Duodenal mucosa (tissue), 2 donors: ENCODE measurements around the gene CCDC88B.
"Not testable (repeated sequence)": the region's sequence is repeated elsewhere in the genome, so short reads cannot be mapped to it uniquely, and the experiment has no call there.

Experiments
- H3K27ac ChIP-seq: one replicate; pipeline ENCODE4 v1.7.0; 2013; ENCODE audit warnings: low read depth, low read length
- H3K27me3 ChIP-seq, 2 donors: one replicate each; pipeline ENCODE4 v1.7.0; 2013; ENCODE audit warnings: low read length in 2 of 2, control low read depth in 1 of 2; ENCODE audit not compliant: insufficient read depth in 2 of 2, control insufficient read depth in 1 of 2
- H3K36me3 ChIP-seq, 2 donors: one replicate each; pipeline ENCODE4 v1.7.0; 2013; ENCODE audit warnings: low read length in 2 of 2, control low read depth in 1 of 2; ENCODE audit not compliant: insufficient read depth in 2 of 2, control insufficient read depth in 1 of 2
- H3K4me1 ChIP-seq, 2 donors: one replicate each; pipeline ENCODE4 v1.7.0; 2013; ENCODE audit warnings: low read length in 2 of 2, control low read depth in 1 of 2; ENCODE audit not compliant: insufficient read depth in 2 of 2, control insufficient read depth in 1 of 2
- H3K4me3 ChIP-seq, 2 donors: one replicate each; pipeline ENCODE4 v1.7.0; 2013; ENCODE audit warnings: low read length in 2 of 2, low read depth in 1 of 2
- H3K9ac ChIP-seq, 2 donors: one replicate each; pipeline ENCODE4 v1.7.0; 2013; ENCODE audit warnings: low read length in 2 of 2, low read depth in 1 of 2
- H3K9me3 ChIP-seq, 2 donors: one replicate each; pipeline ENCODE4 v1.7.0; 2013; ENCODE audit warnings: low read length in 2 of 2, control low read depth in 1 of 2; ENCODE audit not compliant: control insufficient read depth in 1 of 2

Gene CCDC88B

GRCh38 chr11:64315667-64316526, 24.1 kb upstream of the CCDC88B start:
- Histone ChIP-seq H3K4me1 (peaks cover 32 to 51% of the 10 kb centered on the region in 2 donors), H3K36me3 (peaks cover 31 to 40% of the 10 kb centered on the region in 2 donors)
- H3K27me3 ChIP-seq, H3K4me3 ChIP-seq, H3K9me3 ChIP-seq, H3K9ac ChIP-seq, H3K27ac ChIP-seq: not testable (repeated sequence)

GRCh38 chr11:64316672-64317324, 23.2 kb upstream of the CCDC88B start:
- Histone ChIP-seq H3K4me3 (peak overlapping the region; percentile 75 to 87), H3K36me3 (peaks cover 28 to 37% of the 10 kb centered on the region in 2 donors), H3K27ac (peak overlapping the region; percentile 98), H3K27me3 (no peaks in the 10 kb centered on the region), H3K9me3 (no peaks in the 10 kb centered on the region), H3K9ac (peak overlapping the region; percentile 76 to 79), H3K4me1 (peaks cover 38 to 56% of the 10 kb centered on the region in 2 donors)

DNA sequence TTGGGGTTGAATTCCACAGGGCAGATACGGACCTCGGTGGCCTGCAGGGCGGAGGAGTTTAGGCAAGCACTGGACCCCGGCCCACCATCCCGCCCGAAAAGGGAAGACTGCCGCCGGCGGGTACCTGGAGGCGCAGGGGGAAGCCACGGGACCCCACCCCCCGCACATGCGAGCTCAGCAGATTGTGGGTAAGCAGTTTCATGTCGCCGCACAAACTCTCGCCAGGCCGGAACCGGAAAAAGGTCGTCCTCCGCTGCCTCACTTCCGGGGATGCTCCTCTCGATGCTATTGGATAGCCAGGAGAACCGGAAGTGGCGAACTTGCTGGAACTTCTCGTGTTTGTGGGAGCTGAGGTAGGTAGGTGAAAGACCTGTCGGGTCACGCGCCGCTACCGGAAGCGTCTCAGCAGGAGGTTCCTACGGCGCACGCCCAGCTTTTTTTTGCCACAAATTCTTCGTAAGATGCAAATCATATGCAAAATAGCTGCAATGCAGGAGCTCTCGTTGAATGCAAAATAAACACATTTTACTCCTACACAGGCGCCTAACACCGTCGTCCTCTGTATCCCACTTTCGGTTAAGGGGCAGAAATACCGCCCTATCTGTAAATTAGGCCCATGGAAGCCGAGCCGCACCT, 22.6 kb upstream of the CCDC88B start, which contains the start of gene TRMT112:
TSS of gene TRMT112 (minus strand) at position 235 of the 636 bp plus-strand sequence. CDS start at position 202, 33 bp downstream.
- peaks cover 25 to 34% of the 10 kb centered on the region in 2 donors for H3K36me3 ChIP-seq
- H3K4me3 ChIP-seq, result peak within 1 kb of the TSS; percentile 75 to 87
- peak within 1 kb of the TSS; percentile 79 to 95 for H3K9ac ChIP-seq
- peaks cover 44 to 62% of the 10 kb centered on the region in 2 donors for H3K4me1 ChIP-seq
- H3K27ac ChIP-seq, result peak within 1 kb of the TSS; percentile 98
- H3K9me3 ChIP-seq, result no peaks in the 10 kb centered on the region
- H3K27me3 ChIP-seq, result no peaks in the 10 kb centered on the region

DNA sequence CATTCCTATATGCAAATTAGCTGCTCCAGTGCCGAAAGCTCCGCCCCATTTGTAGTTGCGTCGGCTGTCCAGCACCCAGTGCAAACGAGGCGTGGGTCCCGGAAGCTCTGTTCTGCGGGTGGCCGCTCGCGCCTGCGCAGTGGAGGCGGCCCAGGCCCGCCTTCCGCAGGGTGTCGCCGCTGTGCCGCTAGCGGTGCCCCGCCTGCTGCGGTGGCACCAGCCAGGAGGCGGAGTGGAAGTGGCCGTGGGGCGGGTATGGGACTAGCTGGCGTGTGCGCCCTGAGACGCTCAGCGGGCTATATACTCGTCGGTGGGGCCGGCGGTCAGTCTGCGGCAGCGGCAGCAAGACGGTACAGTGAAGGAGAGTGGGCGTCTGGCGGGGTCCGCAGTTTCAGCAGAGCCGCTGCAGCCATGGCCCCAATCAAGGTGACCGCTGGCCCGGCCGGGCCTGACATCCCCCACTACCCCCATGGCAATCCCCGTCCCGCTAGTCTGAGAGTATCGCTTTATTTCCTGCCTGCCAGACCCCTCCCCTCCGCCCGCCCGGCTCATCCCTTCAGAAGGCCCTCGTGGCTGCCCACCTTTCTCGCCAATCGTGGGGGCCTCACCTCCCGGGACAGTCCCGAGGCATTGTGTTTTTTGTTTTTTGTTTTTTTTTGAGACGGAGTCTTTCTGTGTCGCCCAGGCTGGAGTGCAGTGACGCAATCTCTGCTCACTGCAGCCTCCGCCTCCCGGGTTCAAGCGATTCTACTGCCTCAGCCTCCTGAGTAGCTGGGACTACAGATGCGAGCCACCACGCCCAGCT, 21.8 kb upstream of the CCDC88B start, which contains the start of gene PRDX5:
TSS of gene PRDX5 (plus strand) at position 161 of the 805 bp plus-strand sequence. CDS start at position 256, 95 bp downstream.
- Histone ChIP-seq H3K27me3 (no peaks in the 10 kb centered on the region), H3K27ac (peak within 1 kb of the TSS; percentile 98), H3K36me3 (peaks cover 21 to 34% of the 10 kb centered on the region in 2 donors), H3K9ac (peak within 1 kb of the TSS; percentile 79 to 95), H3K4me1 (peaks cover 37 to 56% of the 10 kb centered on the region in 2 donors), H3K9me3 (no peaks in the 10 kb centered on the region), H3K4me3 (peak within 1 kb of the TSS; percentile 75 to 87)

- Histone ChIP-seq H3K36me3 (peaks cover 21 to 29% of the 10 kb centered on the region in 2 donors), H3K9ac (peak overlapping the region; percentile 79 to 95), H3K4me3 (peak overlapping the region; percentile 75 to 87), H3K27ac (peak overlapping the region; percentile 98), H3K27me3 (no peaks in the 10 kb centered on the region), H3K9me3 (no peaks in the 10 kb centered on the region), H3K4me1 (peaks cover 34 to 52% of the 10 kb centered on the region in 2 donors)
These were observed 20.9 kb upstream of the CCDC88B start for GRCh38 chr11:64318766-64319761.

GRCh38 chr11:64320556-64320955, 19.4 kb upstream of the CCDC88B start:
- no peak overlapping the region for H3K9ac ChIP-seq
- peaks cover 8 to 14% of the 10 kb centered on the region in 2 donors for H3K36me3 ChIP-seq
- no peaks in the 10 kb centered on the region for H3K9me3 ChIP-seq
- H3K27me3 ChIP-seq, result no peaks in the 10 kb centered on the region
- H3K4me3 ChIP-seq, result no peak overlapping the region
- H3K27ac ChIP-seq, result no peak overlapping the region
- peaks cover 28 to 41% of the 10 kb centered on the region in 2 donors for H3K4me1 ChIP-seq

- Histone ChIP-seq H3K4me1 (peaks cover 27 to 39% of the 10 kb centered on the region in 2 donors), H3K27ac (no peak overlapping the region), H3K27me3 (no peaks in the 10 kb centered on the region)
These were observed 19.0 kb upstream of the CCDC88B start for GRCh38 chr11:64321026-64321425.

DNA sequence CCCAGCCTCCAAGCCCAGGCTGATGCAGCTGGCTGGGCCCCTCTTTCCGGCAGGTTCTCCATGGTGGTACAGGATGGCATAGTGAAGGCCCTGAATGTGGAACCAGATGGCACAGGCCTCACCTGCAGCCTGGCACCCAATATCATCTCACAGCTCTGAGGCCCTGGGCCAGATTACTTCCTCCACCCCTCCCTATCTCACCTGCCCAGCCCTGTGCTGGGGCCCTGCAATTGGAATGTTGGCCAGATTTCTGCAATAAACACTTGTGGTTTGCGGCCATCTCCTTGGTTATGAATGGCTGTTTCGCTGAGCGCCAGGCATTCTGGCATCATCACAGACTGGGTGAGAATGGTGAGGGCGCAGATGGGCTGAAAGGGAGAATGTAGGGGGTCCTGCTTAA, 18.5 kb upstream of the CCDC88B start:
- Histone ChIP-seq H3K4me1 (peaks cover 23 to 34% of the 10 kb centered on the region in 2 donors), H3K27me3 (no peaks in the 10 kb centered on the region), H3K27ac (peak overlapping the region; percentile 32), H3K9me3 (no peaks in the 10 kb centered on the region), H3K4me3 (no peak overlapping the region), H3K9ac (peak overlapping the region; percentile 39 to 47), H3K36me3 (peaks cover 4 to 6% of the 10 kb centered on the region in 2 donors)

More at GRCh38 chr11:64321026-64321425, 19.0 kb upstream of the CCDC88B start:
- H3K4me3 ChIP-seq, result no peak overlapping the region
- peak overlapping the region; percentile 39 to 47 for H3K9ac ChIP-seq
- H3K9me3 ChIP-seq, result no peaks in the 10 kb centered on the region
- H3K36me3 ChIP-seq, result peaks cover 6 to 9% of the 10 kb centered on the region in 2 donors
